ENCODE measurements around the gene GRB7. TPM values are rescaled to one million over a fixed set of nuclear protein-coding genes. Genes with fewer than 3 reads are reported as not detected.

GRB7 gene
- total and polyA plus RNA-seq, 2 of the 4 experiments (the other 2 are of a cell fraction) = 0.18 to 0.36 TPM

DNA sequence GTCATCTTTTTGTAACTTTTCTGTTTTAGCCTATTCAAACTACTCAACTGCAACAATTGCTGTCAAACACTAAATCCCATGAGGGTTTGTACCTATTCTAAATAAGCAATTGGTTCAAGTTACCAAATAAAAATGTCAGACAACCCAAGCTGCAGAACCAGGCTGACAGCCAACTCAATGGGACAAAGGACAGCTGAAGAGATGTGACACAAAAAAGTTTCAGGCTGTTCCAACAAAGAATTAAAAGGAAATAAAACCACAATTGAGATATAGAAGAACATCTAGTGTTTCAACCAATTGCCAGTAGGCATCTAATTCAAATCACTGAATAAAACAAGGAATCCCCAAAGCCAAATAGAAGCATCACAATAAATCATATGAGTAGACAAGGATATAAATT, 49.3 kb downstream of the GRB7 start:
- no peak overlapping the region for H3K14ac ChIP-seq (replicated peaks; ENCODE audit: low read depth, low read length)
- no peak overlapping the region for H4K91ac ChIP-seq (ENCODE audit: insufficient read depth, low read depth, low read length)
- H4K20me1 ChIP-seq (ENCODE audit: insufficient read depth, low read length) = no peaks in the 10 kb centered on the region
- H3K9ac ChIP-seq (ENCODE audit: low read depth, low read length) = no peak overlapping the region
- H2AK5ac ChIP-seq (ENCODE audit: low read depth, low read length) = no peak overlapping the region
- ChIA-PET CTCF (interaction anchor here (0.9 kb wide), 1 partner anchor 15 kb away, joined by 4 read pairs; no protein-coding TSS in a partner anchor), POLR2A (ENCODE audit: unreplicated experiment) (no interaction called here)
- no peak overlapping the region for H2BK20ac ChIP-seq (ENCODE audit: low read depth, low read length)
- no peak overlapping the region for H4K8ac ChIP-seq (ENCODE audit: low read depth in 2 of 2, low read length in 2 of 2)
- dilution Hi-C loops (cut with HindIII; ENCODE audit: low sequenced_read_pairs, unreplicated experiment) (no loop called here), intact Hi-C loops (cut with micrococcal nuclease) (no loop called here), in situ Hi-C loops (cut with MboI; ENCODE audit: low sequenced_read_pairs) (no loop called here)
- no peak overlapping the region for H3K18ac ChIP-seq (ENCODE audit: low read depth, low read length)
- no peak overlapping the region for H4K5ac ChIP-seq (ENCODE audit: low read depth, low read length)
- H3K36me3 ChIP-seq (ENCODE audit: control insufficient read depth, insufficient read depth, low read length) = no peaks in the 10 kb centered on the region
- H3K4me2 ChIP-seq (ENCODE audit: low read depth, low read length) = no peak overlapping the region
- no peak overlapping the region for H2AK9ac ChIP-seq (replicated peaks; ENCODE audit: low read depth, low read length, poor library complexity)
- H2AFZ ChIP-seq (replicated peaks; ENCODE audit: low read length, poor library complexity) = no peak overlapping the region
- ATAC-seq (ENCODE audit: low read depth) (no peak), DNase-seq (no peak)
- TF ChIP-seq MXI1 (IDR thresholded peaks at IDR 0.05; ENCODE audit: borderline replicate concordance, low read depth, low read length) (no peak), FOS (IDR thresholded peaks at IDR 0.05; ENCODE audit: low read depth, low read length) (no peak), BHLHE40 (IDR thresholded peaks at IDR 0.05; ENCODE audit: low read depth, low read length) (no peak), RAD21 (IDR thresholded peaks at IDR 0.05; ENCODE audit: low read length) (no peak), MAFK (IDR thresholded peaks at IDR 0.05; ENCODE audit: low read depth, low read length) (no peak), POLR2A (IDR thresholded peaks at IDR 0.05; ENCODE audit: low read depth, low read length) (no peak), NFE2L2 (IDR thresholded peaks at IDR 0.05; ENCODE audit: low read depth, low read length) (no peak), SMC3 (IDR thresholded peaks at IDR 0.05; ENCODE audit: low read depth, low read length) (no peak), CEBPB (IDR thresholded peaks at IDR 0.05; ENCODE audit: low read depth, low read length) (no peak), MAZ (IDR thresholded peaks at IDR 0.05; ENCODE audit: borderline replicate concordance, low read depth, low read length) (no peak), CHD1 (IDR thresholded peaks at IDR 0.05; ENCODE audit: low read depth, low read length) (no peak), RFX5 (IDR thresholded peaks at IDR 0.05; ENCODE audit: low read depth, low read length) (no peak), RCOR1 (IDR thresholded peaks at IDR 0.05; ENCODE audit: insufficient replicate concordance, low read length) (no peak)
- TF ChIP-seq, protein P1, sequence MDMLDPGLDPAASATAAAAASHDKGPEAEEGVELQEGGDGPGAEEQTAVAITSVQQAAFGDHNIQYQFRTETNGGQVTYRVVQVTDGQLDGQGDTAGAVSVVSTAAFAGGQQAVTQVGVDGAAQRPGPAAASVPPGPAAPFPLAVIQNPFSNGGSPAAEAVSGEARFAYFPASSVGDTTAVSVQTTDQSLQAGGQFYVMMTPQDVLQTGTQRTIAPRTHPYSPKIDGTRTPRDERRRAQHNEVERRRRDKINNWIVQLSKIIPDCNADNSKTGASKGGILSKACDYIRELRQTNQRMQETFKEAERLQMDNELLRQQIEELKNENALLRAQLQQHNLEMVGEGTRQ (IDR thresholded peaks at IDR 0.05; ENCODE audit: low read depth, low read length) = no peak
- TF ChIP-seq, protein P2, sequence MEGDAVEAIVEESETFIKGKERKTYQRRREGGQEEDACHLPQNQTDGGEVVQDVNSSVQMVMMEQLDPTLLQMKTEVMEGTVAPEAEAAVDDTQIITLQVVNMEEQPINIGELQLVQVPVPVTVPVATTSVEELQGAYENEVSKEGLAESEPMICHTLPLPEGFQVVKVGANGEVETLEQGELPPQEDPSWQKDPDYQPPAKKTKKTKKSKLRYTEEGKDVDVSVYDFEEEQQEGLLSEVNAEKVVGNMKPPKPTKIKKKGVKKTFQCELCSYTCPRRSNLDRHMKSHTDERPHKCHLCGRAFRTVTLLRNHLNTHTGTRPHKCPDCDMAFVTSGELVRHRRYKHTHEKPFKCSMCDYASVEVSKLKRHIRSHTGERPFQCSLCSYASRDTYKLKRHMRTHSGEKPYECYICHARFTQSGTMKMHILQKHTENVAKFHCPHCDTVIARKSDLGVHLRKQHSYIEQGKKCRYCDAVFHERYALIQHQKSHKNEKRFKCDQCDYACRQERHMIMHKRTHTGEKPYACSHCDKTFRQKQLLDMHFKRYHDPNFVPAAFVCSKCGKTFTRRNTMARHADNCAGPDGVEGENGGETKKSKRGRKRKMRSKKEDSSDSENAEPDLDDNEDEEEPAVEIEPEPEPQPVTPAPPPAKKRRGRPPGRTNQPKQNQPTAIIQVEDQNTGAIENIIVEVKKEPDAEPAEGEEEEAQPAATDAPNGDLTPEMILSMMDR (conservative IDR thresholded peaks at IDR 0.05; ENCODE audit: low read depth, low read length) = no peak
- TF ChIP-seq, protein P3, sequence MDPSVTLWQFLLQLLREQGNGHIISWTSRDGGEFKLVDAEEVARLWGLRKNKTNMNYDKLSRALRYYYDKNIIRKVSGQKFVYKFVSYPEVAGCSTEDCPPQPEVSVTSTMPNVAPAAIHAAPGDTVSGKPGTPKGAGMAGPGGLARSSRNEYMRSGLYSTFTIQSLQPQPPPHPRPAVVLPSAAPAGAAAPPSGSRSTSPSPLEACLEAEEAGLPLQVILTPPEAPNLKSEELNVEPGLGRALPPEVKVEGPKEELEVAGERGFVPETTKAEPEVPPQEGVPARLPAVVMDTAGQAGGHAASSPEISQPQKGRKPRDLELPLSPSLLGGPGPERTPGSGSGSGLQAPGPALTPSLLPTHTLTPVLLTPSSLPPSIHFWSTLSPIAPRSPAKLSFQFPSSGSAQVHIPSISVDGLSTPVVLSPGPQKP (IDR thresholded peaks at IDR 0.05; ENCODE audit: borderline replicate concordance, low read depth, low read length) = no peak
- H2BK5ac ChIP-seq (ENCODE audit: low read depth, low read length, poor library complexity, severe bottlenecking) = no peak overlapping the region
- no peak overlapping the region for H3K23ac ChIP-seq (ENCODE audit: low read depth, low read length)
- H3K9me3 ChIP-seq (ENCODE audit: control insufficient read depth, insufficient read depth, low read length) = no peaks in the 10 kb centered on the region
- no peak overlapping the region for H3K27ac ChIP-seq (ENCODE audit: insufficient read depth, low read length)
- H2BK15ac ChIP-seq (ENCODE audit: low read depth, low read length) = no peak overlapping the region
- H3K79me1 ChIP-seq (ENCODE audit: low read depth in 1 of 2, low read length in 2 of 2) = no peaks in the 10 kb centered on the region
- no peaks in the 10 kb centered on the region for H3K4me1 ChIP-seq (ENCODE audit: control insufficient read depth, insufficient read depth, low read length)
- no peak overlapping the region for H2BK120ac ChIP-seq (ENCODE audit: low read depth, low read length)
- no peaks in the 10 kb centered on the region for H3K9me1 ChIP-seq (ENCODE audit: insufficient read depth, low read length)
- no TSS peak for BruUV-seq (replicated peaks)
- no peak overlapping the region for H3K4ac ChIP-seq (ENCODE audit: low read depth, low read length)
- peaks cover 40% of the 10 kb centered on the region for H3K27me3 ChIP-seq (ENCODE audit: control insufficient read depth, insufficient read depth, low read length)
- H3K4me3 ChIP-seq (ENCODE audit: insufficient read depth, low read depth, low read length) = no peak overlapping the region
- no peak overlapping the region for H3K56ac ChIP-seq (ENCODE audit: extremely low read depth, insufficient read depth, low read length)

All from IMR-90 (cell line).